GM12878 (cell line): Measurements from ENCODE around the gene ANXA3. TPM values are rescaled to one million over a fixed set of nuclear protein-coding genes. Genes with fewer than 3 reads are reported as not detected.
A peak's percentile ranks its signal among the peaks of the same experiment; 100 is the strongest.

ENCODE experiments used
- ATF2 ChIP-seq: IDR thresholded peaks from 2 replicates; pipeline ENCODE4 v1.6.1; 2012; ENCODE audit warnings: low read length, inconsistent platforms
- BACH1 ChIP-seq: fragments of 450-650 bp; IDR thresholded peaks from 2 replicates; pipeline ENCODE4 v1.6.1; 2017; ENCODE audit warnings: mild to moderate bottlenecking, borderline replicate concordance
- CREM ChIP-seq: IDR thresholded peaks from 2 replicates; pipeline ENCODE4 v1.6.1; 2014; ENCODE audit warnings: antibody characterized with exemption, low read depth
- DPF2 ChIP-seq: fragments of 450-650 bp; IDR thresholded peaks from 2 replicates; pipeline ENCODE4 v1.6.1; 2017; ENCODE audit warnings: mild to moderate bottlenecking
- HDAC2 ChIP-seq: fragments of 200-600 bp; sonication (generic); IDR thresholded peaks from 2 replicates; pipeline ENCODE4 v1.6.1; 2017
- NBN ChIP-seq: fragments of 450-650 bp; IDR thresholded peaks from 2 replicates; pipeline ENCODE4 v1.6.1; 2016
- NR2F1 ChIP-seq: fragments of 450-650 bp; conservative IDR thresholded peaks from 2 replicates; pipeline ENCODE4 v1.6.1; 2017; ENCODE audit warnings: mild to moderate bottlenecking
- TBL1XR1 ChIP-seq: IDR thresholded peaks from 2 replicates; pipeline ENCODE4 v1.6.1; 2012; ENCODE audit warnings: low read depth, low read length, improper control_type of control experiment
- ZNF217 ChIP-seq: fragments of 450-650 bp; IDR thresholded peaks from 2 replicates; pipeline ENCODE4 v1.6.1; 2017; ENCODE audit warnings: antibody characterized with exemption, mild to moderate bottlenecking
- ZNF622 ChIP-seq: fragments of 450-650 bp; IDR thresholded peaks from 2 replicates; pipeline ENCODE4 v1.6.1; 2017; ENCODE audit warnings: mild to moderate bottlenecking, inconsistent platforms
- polyA plus RNA-seq, 11 experiments: library from polyadenylated mRNA; depleted of rRNA in 4 of 11; unstranded in 6 of 11; stranded (reverse) in 5 of 11; fragments of >200 nt; fragmentation: Nextera tagmentation in 4 of 11; fragmentation: Illumina TruSeq in 1 of 11; extraction: Ambion mirVana in 4 of 11; extraction: Trizol in 1 of 11; gene quantifications; 1 replicate in 1 of 11; 2 replicates in 10 of 11; pipeline versions ENCODE4 v1.2.1 to v1.2.3, GENCODE V29; 2011 to 2016; ENCODE audit warnings: inconsistent platforms in 2 of 11, missing spikeins in 2 of 11, low read depth in 1 of 11
- total RNA-seq, 4 experiments: library from RNA; depleted of rRNA in 3 of 4; stranded (reverse); fragments of >200 nt in 3 of 4; fragmentation: Illumina TruSeq in 1 of 4; extraction: Trizol in 1 of 4; gene quantifications; 2 replicates each; pipeline versions ENCODE4 v1.2.1 to v1.2.3, GENCODE V29; 2013 to 2021
- TF ChIP-seq, protein P1 (sequence below): fragments of 450-650 bp; IDR thresholded peaks from 2 replicates; pipeline ENCODE4 v1.6.1; 2017; ENCODE audit warnings: mild to moderate bottlenecking, moderate library complexity

The ANXA3 gene
- total and polyA plus RNA-seq, 10 of the 15 experiments (the other 5 are each of a cell fraction or from before 2014, with no cell fraction given): 0.28 to 14.7 (median 0.91) TPM

GRCh38 chr4:78601013-78601412 is 49.4 kb downstream of the ANXA3 start (continued):
- TF ChIP-seq, protein P1, sequence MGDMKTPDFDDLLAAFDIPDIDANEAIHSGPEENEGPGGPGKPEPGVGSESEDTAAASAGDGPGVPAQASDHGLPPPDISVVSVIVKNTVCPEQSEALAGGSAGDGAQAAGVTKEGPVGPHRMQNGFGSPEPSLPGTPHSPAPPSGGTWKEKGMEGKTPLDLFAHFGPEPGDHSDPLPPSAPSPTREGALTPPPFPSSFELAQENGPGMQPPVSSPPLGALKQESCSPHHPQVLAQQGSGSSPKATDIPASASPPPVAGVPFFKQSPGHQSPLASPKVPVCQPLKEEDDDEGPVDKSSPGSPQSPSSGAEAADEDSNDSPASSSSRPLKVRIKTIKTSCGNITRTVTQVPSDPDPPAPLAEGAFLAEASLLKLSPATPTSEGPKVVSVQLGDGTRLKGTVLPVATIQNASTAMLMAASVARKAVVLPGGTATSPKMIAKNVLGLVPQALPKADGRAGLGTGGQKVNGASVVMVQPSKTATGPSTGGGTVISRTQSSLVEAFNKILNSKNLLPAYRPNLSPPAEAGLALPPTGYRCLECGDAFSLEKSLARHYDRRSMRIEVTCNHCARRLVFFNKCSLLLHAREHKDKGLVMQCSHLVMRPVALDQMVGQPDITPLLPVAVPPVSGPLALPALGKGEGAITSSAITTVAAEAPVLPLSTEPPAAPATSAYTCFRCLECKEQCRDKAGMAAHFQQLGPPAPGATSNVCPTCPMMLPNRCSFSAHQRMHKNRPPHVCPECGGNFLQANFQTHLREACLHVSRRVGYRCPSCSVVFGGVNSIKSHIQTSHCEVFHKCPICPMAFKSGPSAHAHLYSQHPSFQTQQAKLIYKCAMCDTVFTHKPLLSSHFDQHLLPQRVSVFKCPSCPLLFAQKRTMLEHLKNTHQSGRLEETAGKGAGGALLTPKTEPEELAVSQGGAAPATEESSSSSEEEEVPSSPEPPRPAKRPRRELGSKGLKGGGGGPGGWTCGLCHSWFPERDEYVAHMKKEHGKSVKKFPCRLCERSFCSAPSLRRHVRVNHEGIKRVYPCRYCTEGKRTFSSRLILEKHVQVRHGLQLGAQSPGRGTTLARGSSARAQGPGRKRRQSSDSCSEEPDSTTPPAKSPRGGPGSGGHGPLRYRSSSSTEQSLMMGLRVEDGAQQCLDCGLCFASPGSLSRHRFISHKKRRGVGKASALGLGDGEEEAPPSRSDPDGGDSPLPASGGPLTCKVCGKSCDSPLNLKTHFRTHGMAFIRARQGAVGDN: peak; percentile 34; the same call in 1 of the 2 replicates
- TF ChIP-seq CREM (0 out of 2 replicates have a peak, but pooled peaks have one; percentile 9), DPF2 (peak; percentile 97), HDAC2 (no peak), ZNF622 (no peak), ATF2 (peak; percentile 60; the same call in 1 of the 2 replicates), NBN (peak; percentile 33; the same call in 1 of the 2 replicates), ZNF217 (peak; percentile 76; the same call in 1 of the 2 replicates), TBL1XR1 (no peak), NR2F1 (peak; percentile 42), BACH1 (peak; percentile 63; the same call in 1 of the 2 replicates)
